NCI-H1048 (cell line): ENCODE data around the gene ZNF439.
A peak's percentile ranks its signal among the peaks of the same experiment; 100 is the strongest.
"Not testable (repeated sequence)": the region's sequence is repeated elsewhere in the genome, so short reads cannot be mapped to it uniquely, and the experiment has no call there.

Source experiments
- DNase-seq: peaks from one replicate; lab custom pipeline; 2025; lab: John Stamatoyannopoulos, UW

Gene ZNF439

DNA sequence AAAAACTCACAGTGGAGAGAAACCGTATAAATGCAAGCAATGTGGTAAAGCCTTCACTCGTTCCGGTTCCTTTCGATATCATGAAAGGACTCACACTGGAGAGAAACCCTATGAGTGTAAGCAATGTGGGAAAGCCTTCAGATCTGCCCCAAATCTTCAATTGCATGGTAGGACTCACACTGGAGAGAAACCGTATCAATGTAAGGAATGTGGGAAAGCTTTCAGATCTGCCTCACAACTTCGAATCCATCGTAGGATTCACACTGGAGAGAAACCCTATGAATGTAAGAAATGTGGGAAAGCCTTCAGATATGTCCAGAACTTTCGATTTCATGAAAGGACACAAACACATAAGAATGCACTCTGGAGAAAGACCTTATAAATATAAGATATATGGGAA, 19.7 kb downstream of the ZNF439 start:
- DNase-seq = no peak

DNA sequence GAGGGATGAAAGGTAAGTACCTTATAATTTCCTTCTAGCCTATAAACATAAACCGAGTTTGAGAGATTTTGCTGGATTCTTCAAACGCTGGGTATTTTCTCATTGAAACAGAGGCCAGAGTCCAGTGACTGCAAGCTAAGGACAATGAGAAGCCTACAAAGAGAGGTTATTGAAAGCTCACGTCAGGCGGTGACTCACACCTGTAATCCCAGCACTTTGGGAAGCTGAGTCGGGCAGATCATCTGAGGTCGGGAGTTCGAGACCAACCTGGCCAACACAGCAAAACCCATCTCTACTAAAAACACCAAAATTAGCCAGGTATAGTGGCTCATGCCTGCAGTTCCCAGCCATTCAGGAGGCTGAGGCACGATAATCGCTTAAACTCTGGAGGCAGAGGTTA, 24.1 kb downstream of the ZNF439 start:
- no peak for DNase-seq

DNA sequence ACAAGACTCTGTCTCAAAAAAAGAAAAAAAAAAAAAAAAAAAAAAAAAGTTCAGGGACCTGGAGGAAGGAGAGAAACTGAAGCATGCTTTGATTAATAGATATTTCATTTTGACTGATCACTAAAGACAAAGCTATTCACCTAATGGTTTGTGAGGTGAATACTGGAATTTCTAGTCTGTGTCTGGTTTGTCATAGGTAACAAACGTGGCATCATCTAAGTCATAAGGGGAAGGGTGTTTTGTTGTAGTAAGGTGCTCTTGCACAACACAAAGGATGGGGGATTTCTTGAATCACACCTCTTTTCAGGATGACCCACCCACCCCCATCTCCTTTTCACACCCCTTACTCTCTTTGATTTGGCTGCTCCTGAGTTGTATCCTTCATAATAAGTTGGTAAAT, 25.2 kb downstream of the ZNF439 start:
- DNase-seq = no peak

DNA sequence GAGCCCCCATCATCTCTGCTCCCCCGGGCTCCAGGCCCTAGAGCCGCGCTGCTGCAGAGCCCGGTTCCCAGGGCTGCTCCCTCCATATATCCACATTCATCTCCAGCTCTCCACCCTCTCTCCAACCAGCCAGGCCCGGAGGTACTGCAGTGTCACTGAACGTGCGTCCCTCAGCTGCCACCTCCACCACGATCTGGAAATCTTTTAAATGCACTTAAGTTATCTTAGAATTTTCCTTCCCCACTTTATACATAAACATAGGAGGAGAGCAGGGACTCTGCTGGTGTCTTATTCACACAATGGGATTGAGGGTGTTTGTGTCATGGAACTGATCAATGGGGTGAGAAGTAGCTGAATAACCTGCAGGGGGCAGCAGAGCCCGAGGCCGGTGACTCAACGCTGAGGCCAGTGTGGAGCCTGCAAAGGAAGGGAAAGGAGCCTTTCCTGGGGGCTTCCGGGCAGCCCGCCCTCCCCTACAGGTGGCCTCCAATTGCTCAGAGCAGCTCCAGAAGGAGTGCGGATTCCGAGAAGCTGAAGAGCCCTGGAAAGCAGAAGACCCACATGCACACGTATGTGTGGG, 31.3 kb downstream of the ZNF439 start:
- DNase-seq = not testable (repeated sequence)

DNA sequence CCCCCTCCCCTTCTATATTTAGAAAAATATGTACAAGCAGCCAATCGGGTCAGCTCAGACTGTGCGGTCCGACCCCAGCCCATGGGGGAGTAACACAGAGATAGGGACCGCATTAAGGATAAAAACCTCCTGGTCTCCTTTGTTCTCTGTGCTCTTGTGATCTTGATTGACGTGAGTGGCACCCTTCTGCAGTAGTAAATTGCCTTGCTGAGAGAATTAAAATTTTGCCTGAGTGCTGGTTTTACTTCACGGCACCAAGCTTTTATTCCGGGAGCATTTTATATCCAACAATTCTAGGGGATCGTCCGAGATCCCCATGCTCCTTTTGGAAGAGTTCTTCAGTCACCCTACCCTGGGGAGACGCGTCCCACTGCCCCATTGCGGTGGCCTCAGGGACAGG, 32.1 kb downstream of the ZNF439 start:
- DNase-seq = no peak

DNA sequence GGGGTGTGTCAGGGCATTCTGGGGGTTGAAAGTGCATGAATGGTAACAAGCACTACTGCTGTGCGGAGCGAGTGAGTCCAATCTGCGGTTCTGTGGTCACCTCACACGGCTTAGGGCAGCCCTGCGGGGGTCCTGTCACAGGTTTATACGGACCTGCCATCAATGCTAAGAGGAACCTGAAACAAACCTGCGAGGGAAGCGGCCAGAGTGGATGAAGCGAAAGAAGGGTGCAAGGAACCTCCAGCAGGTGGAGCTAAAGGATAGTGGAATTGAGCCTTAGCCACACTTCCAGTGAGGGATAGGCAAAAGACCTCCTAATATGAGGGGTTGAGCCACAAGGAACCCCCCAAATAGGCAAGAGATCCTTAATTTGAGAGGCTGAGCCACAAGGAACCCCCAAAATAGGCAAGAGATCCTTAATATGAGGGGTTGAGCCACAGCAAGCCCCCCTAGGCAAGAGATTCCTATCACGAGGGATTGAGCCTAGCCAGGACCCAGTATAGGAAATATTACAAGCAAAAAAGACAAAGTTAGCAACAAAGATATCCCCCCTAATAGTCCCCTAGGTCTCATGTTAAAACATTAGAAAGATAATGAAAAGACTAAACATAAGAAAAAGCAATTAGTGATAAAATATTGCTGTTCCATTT, 32.8 kb downstream of the ZNF439 start:
- DNase-seq = no peak

DNA sequence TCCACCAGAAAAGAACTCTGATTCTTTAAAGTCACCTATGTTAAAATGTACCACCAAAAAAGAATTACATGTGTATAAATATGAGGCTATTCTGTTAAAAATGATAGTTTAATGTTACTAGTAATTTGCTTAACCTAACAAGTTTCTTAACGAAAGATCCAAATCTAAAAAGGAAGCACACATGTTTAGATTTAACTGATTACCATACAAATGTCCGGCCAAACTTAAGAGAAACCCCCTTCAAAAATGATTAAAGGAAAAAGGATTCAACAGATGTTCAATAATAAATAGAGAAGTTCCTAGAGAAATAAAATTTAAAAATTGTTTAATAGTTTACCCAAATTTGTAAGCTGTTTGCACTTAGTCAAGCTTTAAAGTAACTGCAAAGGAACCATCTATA, 34.1 kb downstream of the ZNF439 start:
- no peak for DNase-seq

DNA sequence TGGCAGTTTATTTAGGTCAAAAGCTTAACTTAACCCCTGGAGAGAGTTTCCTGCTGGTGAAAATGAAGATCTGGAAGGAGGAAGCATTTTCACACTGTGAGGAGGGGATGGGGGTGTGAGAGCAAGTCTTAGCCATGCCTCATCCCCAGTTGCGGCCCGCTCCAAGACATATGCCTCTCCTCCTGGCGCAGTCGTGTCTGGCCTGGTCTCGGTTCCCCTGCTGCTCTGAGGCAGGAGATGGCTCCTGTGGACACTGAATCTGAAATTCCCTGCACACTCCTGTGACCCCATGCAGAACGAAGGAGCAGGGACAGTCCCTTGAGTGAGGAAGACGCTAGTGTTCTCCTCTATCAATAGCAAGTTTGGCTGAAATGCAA, 38.7 kb downstream of the ZNF439 start:
- no peak for DNase-seq

DNA sequence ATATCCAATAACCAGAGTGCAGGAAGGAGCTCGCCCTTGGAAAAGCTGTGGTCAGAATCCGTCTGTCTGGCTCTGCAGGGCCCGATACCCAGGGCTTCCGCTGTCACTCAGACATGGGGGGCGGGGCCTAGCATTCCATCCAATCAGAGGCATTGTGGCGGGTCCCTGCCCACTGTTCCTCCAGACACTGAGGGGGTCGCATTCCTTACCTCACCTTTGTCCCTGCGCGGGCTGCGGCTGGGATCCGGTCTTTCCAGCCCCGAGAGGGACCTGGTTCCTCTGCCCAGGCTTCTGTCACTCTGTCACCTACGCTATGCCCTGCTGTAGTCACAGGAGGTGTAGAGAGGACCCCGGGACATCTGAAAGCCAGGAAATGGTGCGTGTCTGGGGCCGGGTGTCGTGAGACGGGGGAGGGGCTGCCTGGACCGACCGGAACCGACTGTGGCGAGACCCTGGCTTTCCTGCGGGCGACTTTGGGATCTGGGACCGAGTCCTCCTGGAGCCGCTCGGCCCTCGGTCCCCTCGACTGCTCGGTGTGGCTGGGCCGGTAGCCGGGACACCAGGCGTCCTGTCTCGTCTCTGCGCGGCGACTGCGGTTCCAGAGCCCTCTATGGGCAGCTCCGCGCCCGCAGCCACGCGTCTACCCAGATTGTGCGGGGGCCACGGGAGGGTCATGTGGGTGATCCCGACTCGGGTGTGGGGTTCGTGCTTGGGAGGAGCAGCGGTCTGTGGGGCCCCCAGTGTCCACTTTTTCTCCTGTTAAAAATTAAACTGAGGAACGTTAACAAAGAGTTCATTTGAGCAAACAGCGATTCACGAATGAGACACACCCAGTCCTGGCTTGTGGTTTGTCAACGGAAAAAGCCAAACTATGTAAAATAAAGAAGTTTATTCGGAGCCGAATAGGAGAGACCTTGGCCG, 39.3 kb downstream of the ZNF439 start, which contains the start of gene ZNF69:
Gene ZNF69, plus strand, starts transcription at position 172 of the 921 bp plus-strand sequence. Its CDS starts 142 bp downstream, at position 314.
- DNase-seq = peak; percentile 52

DNA sequence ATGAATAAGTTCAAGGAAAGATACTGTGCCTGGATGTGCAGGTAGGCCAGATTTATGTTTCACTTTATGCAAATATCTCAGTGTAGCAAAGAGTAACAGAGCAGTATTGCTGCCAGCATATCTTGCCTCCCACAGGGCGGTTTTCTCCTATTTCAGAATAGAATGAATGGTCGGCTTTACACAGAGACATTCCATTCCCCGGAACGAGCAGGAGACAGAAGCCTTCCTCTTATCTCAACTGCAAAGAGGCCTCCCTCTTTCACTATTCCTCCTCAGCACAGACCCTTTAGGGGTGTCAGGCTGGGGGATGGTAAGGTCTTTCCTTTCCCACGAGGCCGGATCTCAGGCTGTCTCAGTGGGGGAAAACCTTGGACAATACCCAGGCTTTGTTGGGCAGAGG, 41.4 kb downstream of the ZNF439 start:
- not testable (repeated sequence) for DNase-seq

DNA sequence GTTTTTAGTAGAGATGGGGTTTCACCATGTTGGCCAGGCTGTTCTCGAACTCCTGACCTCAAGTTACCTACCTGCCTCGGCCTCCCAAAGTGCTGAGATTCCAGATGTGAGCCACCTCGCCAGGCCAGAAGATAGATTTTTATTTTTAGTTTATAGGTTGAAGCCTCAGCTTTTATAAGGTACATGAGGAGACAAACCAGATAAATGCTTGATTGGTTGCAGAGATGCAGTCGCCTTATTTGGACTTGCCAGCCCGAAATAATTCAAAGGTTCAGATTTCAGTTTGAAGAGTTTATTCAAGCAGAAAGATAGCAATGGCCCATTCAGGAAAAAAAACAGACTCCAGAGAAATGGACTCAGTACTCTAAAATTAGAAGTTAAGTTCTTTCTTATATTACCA, 42.1 kb downstream of the ZNF439 start:
- no peak for DNase-seq

DNA sequence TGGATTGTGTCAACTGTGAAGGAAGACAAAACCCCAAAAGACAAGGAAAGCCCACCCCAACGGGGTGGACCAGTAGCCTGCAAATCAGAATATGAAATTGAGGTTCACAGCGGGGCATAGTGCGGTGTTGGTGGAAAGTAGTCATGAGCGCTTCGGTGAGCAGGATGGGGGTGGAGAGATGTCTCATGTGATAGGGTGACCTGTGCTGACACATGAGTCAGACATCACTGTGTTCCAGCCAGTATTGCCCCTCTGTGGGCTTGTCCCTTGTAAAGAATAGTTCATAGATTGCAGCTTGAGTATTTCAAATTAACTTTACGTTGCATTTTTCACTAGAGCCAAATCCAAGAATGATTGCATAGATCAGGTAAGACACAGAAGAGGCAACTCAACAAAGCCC, 46.3 kb downstream of the ZNF439 start:
- no peak for DNase-seq

DNA sequence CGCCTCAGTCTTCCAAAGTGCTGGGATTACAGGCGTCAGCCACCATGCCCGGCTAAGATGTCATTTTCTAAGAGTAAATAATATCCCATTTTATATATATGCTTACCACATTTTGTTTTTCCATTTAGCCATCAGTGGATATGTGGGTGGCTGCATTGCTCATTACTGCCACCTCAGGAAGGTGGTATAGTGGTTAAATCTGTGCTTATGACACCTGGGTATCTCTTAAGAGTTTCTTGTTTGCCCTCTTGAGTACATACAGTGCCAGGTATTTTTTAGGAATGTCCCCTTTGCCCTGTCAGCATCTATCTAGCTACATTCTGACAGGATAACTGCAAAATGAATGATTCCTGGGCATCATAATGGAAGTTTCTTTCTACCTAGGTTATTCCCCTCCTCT, 53.7 kb downstream of the ZNF439 start:
- DNase-seq = no peak

DNA sequence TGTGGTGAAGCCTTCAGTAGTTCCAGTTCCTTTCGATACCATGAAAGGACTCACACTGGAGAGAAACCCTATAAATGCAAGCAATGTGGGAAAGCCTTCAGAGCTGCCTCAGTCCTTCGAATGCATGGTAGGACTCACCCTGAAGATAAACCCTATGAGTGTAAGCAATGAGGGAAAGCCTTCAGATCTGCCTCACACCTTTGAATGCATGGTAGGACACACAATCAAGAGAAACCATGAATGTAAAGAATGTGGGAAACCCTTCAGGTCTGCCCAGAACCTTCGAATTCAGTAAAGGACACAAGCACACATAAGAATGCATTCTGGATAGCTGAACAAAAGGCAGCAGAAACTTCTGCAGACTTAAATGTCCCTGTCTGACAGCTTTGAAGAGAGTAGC, 57.4 kb downstream of the ZNF439 start:
- DNase-seq = no peak

DNA sequence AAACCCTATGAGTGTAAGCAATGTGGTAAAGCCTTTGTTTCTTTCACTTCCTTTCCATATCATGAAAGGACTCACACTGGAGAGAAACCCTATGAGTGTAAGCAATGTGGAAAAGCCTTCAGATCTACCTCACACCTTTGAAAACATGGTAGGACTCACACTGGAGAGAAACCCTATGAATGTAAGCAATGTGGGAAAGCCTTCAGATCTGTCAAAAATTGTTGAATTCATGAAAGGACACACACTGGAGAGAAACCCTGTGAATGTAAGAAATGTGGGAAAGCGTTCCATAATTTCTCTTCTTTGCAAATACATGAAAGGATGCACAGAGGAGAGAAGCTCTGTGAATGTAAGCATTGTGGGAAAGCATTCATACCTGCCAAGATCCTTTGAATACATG, 63.4 kb downstream of the ZNF439 start:
- not testable (repeated sequence) for DNase-seq

DNA sequence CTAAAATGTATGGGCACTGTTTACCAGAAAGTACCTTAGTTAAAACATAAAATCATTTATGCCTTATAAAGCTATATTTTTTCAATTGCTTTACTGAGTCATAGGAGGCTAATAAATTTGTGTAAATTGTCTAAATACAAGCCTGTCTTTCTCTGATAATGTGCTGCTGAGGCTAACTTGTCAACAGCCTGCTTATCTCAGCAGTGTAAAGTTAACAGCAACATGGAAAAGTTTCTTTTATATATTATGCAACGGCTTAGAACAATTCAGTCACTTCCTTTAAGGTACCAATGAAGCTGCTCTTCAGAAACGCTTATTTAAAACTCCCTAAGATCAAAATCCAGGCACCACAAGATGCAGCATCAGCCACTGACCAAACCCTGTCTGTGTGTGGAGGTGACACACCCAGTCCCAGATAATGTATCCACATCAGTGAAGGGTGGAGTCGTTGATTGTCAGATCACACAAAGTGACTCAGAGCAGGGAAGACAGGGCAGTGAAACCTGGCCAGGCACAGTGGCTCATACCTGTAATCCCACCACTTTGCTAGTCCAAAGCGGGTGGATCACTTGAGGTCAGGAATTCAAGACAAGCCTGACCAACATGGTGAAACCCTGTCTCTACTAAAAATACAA, 66.0 kb downstream of the ZNF439 start:
- not testable (repeated sequence) for DNase-seq
